Measurements from ENCODE around the gene GPC6. TPM values are rescaled to one million over a fixed set of nuclear protein-coding genes. Genes with fewer than 3 reads are reported as not detected.

The GPC6 gene
- total RNA-seq, 4 donors from 2014 or later: 6.7 to 67.2 (median 11.1) TPM

DNA sequence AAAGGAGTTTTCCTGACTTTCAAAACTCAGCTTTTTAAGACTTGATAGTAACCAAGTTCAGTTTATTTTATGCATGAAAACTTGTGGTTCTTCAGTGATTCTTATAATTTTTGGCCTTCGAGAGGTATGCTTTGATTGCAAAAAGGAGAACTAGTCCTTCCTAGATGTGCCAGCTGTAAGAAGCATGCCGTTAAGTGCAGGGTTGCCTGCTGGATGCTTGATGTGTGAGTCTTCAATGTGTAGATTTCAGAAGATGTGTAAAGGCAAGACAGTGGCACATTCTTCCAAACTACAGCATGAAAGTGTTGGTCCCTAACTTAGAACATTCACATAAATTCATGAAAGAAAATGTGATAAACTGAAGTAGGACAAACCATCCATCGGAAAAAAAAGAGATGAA, 720.4 kb downstream of the GPC6 start:
- Histone ChIP-seq H3K9me3 (no peaks in the 10 kb centered on the region), H3K4me3 (no peak overlapping the region), H3K4me1 (no peaks in the 10 kb centered on the region), H3K27ac (no peak overlapping the region), H3K27me3 (no peaks in the 10 kb centered on the region), H3K36me3 (no peaks in the 10 kb centered on the region)
- TF ChIP-seq POLR2A (IDR thresholded peaks at IDR 0.05): no peak
- TF ChIP-seq, protein P1, sequence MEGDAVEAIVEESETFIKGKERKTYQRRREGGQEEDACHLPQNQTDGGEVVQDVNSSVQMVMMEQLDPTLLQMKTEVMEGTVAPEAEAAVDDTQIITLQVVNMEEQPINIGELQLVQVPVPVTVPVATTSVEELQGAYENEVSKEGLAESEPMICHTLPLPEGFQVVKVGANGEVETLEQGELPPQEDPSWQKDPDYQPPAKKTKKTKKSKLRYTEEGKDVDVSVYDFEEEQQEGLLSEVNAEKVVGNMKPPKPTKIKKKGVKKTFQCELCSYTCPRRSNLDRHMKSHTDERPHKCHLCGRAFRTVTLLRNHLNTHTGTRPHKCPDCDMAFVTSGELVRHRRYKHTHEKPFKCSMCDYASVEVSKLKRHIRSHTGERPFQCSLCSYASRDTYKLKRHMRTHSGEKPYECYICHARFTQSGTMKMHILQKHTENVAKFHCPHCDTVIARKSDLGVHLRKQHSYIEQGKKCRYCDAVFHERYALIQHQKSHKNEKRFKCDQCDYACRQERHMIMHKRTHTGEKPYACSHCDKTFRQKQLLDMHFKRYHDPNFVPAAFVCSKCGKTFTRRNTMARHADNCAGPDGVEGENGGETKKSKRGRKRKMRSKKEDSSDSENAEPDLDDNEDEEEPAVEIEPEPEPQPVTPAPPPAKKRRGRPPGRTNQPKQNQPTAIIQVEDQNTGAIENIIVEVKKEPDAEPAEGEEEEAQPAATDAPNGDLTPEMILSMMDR (IDR thresholded peaks at IDR 0.05): no peak
- no peak for DNase-seq
- intact Hi-C loops (cut with DNase I; ENCODE audit: low total_unique reads): no loop called here

- Histone ChIP-seq H3K4me3 (no peak overlapping the region), H3K4me1 (no peaks in the 10 kb centered on the region), H3K36me3 (no peaks in the 10 kb centered on the region), H3K9me3 (no peaks in the 10 kb centered on the region), H3K27me3 (no peaks in the 10 kb centered on the region), H3K27ac (no peak overlapping the region)
- no peak for DNase-seq
- intact Hi-C loops (cut with DNase I; ENCODE audit: low total_unique reads): no loop called here
- TF ChIP-seq POLR2A (IDR thresholded peaks at IDR 0.05): no peak
- TF ChIP-seq, protein P1 (IDR thresholded peaks at IDR 0.05): no peak
Measured at GRCh38 chr13:93947651-93948050, 721.0 kb downstream of the GPC6 start.

DNA sequence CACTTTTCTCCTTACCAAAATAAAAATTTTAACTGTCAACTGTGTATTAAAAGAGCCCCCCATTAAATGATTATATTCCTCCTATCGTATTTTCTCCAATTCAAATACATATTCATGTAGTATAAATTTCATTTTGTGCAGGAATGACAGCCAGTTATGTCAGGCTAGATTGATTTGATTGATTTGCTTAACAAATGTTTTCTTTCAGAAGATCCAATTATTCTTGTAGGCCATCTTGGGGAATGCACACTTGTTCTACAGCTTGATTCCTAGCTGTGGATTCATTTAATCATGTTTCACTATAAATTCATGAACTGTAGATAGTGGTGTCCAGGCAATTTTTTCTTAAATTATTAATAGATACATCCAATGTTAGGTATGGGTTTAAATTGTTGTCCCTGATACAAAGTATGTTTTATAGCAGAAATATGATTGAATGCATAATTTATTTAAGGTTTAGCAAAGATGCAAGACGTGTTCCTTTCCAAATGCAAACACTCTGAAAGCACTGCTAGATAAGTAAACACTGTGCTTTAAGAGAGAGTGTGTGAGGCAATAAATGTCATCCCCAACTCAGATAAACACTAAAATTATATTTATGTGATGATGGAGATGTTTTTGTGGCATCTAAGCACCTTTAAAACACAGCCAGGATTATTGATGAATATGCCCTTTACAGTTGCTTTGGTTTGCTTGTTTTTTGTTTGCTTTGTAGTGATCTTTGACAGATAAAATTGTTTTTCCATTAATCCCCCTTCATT, 721.7 kb downstream of the GPC6 start:
- DNase-seq: no peak
- Histone ChIP-seq H3K36me3 (no peaks in the 10 kb centered on the region), H3K9me3 (no peaks in the 10 kb centered on the region), H3K4me3 (no peak overlapping the region), H3K4me1 (no peaks in the 10 kb centered on the region), H3K27ac (no peak overlapping the region), H3K27me3 (no peaks in the 10 kb centered on the region)
- TF ChIP-seq, protein P1 (IDR thresholded peaks at IDR 0.05): no peak
- TF ChIP-seq POLR2A (IDR thresholded peaks at IDR 0.05): no peak
- intact Hi-C loops (cut with DNase I; ENCODE audit: low total_unique reads): no loop called here

GRCh38 chr13:93951108-93951507, 724.5 kb downstream of the GPC6 start:
- Histone ChIP-seq H3K4me1 (no peaks in the 10 kb centered on the region), H3K4me3 (no peak overlapping the region), H3K27ac (no peak overlapping the region), H3K27me3 (no peaks in the 10 kb centered on the region), H3K9me3 (no peaks in the 10 kb centered on the region), H3K36me3 (no peaks in the 10 kb centered on the region)
- intact Hi-C loops (cut with DNase I; ENCODE audit: low total_unique reads): no loop called here
- TF ChIP-seq POLR2A (IDR thresholded peaks at IDR 0.05): no peak
- TF ChIP-seq, protein P1 (IDR thresholded peaks at IDR 0.05): no peak
- DNase-seq: no peak

- intact Hi-C loops (cut with DNase I; ENCODE audit: low total_unique reads): no loop called here
- TF ChIP-seq, protein P1 (IDR thresholded peaks at IDR 0.05): no peak
- no peak for TF ChIP-seq POLR2A (IDR thresholded peaks at IDR 0.05)
- Histone ChIP-seq H3K9me3 (no peaks in the 10 kb centered on the region), H3K27me3 (no peaks in the 10 kb centered on the region), H3K27ac (no peak overlapping the region), H3K4me3 (no peak overlapping the region), H3K36me3 (no peaks in the 10 kb centered on the region), H3K4me1 (no peaks in the 10 kb centered on the region)
- DNase-seq: no peak
Measured at GRCh38 chr13:93951951-93952350, 725.3 kb downstream of the GPC6 start.

Measured in uterus (tissue), 4 donors.